Stimulated activated CD4-positive, alpha-beta T cell treated with anti-CD3 and anti-CD28 coated beads, TNF-alpha, amount 100 ng/mL, for 24 hours (primary cell): ENCODE data around the gene ARHGAP45.

Experiments
- DNase-seq, 3 experiments: peaks; one replicate each; pipeline ENCODE4 v3.0.0-alpha.2; 2020; ENCODE audit warnings: low read depth in 3 of 3

The ARHGAP45 gene

GRCh38 chr19:1086613-1087012, 19.6 kb downstream of the ARHGAP45 start:
- DNase-seq, result no peak

DNA sequence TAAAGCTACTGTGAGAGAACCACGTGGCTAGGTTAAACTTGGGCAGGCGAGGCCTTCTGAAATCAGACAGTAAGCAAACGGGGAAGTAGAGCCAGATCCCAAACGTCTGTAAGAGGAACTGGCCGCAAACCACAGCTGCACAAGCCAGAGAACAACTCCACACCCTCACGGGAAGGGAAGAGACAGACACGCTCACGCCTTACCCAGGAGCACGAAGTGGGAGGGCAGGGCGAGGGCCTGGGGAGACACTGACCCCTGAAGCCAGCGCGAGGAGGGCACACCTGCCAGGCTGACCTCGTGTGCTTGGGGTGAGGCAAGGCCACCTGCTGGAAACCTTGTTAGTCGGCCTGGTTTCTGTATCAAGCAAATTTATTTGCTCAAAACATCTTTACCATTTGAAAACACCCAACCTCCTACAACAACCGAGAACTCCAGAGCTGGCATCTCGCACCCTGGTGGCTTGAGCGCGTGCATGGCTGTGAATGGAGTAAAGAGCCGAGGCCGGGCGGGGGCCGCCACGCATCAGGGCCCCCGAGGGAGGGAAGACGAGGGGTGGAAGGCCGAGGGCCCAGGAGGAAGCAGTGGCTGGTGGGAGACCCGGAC, 20.9 kb downstream of the ARHGAP45 start:
- DNase-seq, result no peak

DNA sequence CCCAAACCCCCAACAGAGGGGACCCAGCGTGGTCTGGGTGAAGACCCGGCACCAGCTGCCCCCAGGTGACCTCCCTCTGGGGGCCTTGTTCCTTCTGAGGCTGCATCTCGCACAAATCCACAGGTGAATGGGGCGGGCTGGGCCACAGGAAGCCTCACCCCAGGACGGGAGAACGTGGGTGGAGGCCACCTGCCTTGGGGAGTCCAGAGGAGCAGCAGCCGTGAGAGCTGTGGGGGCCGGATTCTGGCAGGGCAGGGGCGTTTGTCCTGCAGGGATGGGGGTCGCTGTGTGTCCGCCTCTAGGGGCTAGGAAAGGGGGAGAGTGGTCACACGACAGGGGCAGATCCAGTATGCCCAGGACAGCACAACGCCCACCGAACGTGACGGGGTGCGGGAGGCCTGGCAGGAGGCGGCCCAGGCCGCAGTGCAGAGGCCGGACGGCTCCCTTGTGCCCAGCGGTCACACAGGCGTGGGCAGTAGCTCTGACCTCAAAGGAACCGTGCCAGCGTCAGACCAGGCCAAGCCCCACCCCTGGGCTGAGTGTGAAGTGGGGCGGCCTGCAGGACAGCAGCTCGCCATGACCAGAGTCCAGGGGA, 21.5 kb downstream of the ARHGAP45 start:
- DNase-seq, result no peak

- DNase-seq, result no peak
Observed at GRCh38 chr19:1089126-1089771, 22.3 kb downstream of the ARHGAP45 start.

DNA sequence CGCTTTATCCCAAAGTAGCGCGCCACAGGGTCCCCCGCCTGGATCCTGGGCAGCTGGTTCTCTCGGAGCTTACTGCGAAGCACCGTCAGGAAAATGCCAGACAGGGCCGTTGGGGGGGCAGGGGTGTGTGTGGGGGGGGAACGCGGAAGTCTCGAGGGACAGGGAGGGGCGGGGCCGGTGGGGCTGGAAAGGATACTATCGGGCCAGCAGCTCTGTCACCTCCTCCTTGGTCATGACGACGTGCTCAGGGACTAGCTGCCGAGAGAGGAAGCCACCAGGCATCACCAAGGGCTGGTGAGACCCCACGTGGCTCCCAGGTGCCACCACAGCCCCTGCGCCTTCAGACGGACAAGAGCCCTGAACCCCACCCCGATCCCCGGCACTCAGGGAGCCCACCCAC, 22.9 kb downstream of the ARHGAP45 start:
- DNase-seq, result no peak

- DNase-seq, result no peak
Observed at GRCh38 chr19:1090731-1091543, 24.0 kb downstream of the ARHGAP45 start.

GRCh38 chr19:1091544-1092175, 24.7 kb downstream of the ARHGAP45 start:
- no peak for DNase-seq

DNA sequence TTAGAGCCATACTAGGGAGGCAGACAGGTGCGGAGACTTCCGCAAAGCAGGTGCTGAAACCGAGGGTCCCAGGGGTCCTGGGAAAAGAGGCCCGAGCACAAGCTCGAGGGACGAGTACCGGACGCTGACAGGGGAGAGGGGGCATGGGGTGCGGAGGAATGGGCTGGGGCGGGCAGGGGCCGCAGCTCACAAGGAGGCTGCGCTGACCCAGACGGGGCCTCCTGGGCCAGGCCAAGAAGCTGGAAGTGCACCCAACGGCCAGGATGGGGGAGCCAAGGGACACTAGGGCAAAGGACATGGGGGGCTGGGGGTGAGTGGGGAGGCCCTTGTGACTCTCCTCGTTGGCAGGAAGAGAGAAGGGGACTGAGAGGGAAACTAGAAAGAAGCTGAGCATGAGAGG, 26.4 kb downstream of the ARHGAP45 start:
- no peak for DNase-seq

GRCh38 chr19:1093811-1094553, 27.0 kb downstream of the ARHGAP45 start:
- DNase-seq, result no peak

GRCh38 chr19:1094655-1094977, 27.6 kb downstream of the ARHGAP45 start:
- DNase-seq, result no peak

- peak; percentile 96 to 97 (median 97) for DNase-seq
Observed at GRCh38 chr19:1094978-1095701, 28.2 kb downstream of the ARHGAP45 start, which contains the start of gene POLR2E. Gene POLR2E, minus strand, starts transcription at chr19:1095375. Its CDS starts 60 bp downstream, at chr19:1095315.

GRCh38 chr19:1097810-1098176, 30.8 kb downstream of the ARHGAP45 start:
- DNase-seq, result no peak

DNA sequence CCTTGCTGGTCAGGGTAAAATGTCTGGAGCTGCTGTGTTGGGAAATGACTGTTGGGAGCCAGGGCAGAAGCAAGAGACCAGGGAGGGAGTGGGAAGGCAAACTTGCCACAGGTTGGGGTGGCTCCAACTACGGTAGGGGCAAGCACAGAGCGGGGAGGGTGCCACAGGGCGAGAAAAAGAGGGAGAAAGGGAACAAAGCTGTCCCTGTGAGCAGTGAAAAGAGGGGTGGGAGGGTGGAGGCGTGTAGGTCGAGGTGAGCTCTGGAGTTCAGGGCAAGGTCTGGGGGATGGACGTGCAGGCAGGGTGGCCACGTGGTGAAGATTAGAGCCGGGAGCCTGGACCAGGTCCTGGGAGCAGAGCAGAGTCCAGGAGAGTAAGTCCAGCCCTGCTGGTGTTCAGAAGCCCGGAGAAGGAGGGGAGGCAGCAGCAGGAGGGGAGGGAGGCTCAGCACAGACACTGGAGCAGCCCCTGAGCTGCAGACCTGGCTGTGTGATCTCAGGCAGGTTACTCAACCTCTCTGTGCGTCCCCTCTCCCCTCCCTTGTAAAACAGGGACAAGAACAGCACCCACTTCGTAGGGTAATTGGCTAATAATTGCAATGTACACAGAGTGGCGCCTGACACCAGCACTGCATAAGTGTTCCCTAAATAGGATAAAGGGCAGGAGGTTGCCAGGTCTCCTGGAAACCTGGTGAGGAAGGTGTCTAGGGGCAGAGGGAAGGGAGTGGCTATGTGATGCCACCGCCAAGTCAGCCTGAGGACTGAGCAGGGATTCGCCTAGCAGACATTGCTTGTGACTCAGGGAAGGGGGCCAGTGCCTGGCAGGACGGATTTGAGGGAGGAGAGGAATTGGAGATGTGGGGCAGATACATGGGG, 31.4 kb downstream of the ARHGAP45 start:
- no peak for DNase-seq

DNA sequence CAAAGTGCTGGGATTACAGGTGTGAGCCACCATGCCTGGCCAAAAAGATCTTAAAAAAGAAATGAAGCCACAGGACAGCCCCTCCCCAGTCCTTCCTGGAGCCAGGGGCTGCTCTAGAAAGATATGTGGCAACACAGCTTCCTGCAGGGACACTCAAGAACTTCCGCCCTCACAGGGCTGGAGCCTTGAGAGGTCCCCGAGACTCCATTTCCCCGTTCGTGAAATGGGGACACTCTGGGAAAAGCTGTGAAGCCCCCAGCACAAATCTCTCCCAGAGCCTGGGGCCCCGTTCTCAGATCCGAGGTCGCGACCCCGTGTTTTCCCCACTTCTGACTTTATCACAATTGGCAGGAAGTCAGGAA, 34.4 kb downstream of the ARHGAP45 start:
- DNase-seq, result no peak

DNA sequence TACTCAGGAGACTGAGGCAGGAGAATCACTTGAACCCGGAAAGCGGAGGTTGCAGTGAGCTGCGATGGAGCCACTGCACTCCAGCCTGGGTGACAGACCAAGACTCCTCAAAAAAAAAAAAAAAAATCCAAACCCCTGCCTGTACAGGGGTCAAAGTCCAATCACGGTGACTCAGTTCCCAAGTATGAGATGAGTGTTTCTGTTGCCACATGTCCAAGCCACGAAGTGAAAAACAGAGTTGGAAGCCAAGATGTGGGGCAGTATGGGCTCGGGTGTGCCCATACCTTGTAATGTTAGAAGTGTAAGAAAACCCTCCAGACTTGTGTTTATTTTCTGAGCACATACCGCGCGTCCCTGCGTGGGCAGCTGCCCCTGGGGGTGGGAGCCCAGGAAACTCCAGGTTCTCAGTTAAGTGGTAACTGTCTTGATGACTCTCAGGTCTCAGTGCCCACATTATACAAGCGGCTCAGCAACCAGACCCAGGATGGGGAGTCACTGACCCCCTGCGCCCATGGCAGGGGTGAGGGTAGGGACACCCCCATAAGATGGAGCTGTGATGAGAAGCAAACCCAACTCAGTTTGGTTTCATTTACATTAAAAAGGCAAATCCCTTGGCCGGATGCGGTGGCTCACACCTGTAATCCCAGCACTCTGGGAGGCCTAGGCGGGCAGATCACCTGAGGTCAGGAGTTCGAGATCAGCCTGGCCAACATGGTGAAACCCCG, 35.6 kb downstream of the ARHGAP45 start:
- DNase-seq, result peak in 2 of 3 experiments; percentile 42 to 67

- no peak for DNase-seq
Observed at GRCh38 chr19:1103132-1103707, 36.3 kb downstream of the ARHGAP45 start.

- peak; percentile 97 to 99 (median 98) for DNase-seq
Observed at GRCh38 chr19:1103708-1104310, 36.8 kb downstream of the ARHGAP45 start, which contains the start of gene GPX4. Gene GPX4, plus strand, starts transcription at chr19:1103994. Its CDS starts 50 bp downstream, at chr19:1104044.
